BJ (cell line): Measurements from ENCODE around the gene WWOX. TPM values are rescaled to one million over a fixed set of nuclear protein-coding genes. Genes with fewer than 3 reads are reported as not detected.

ENCODE experiments used
- CTCF ChIA-PET: fragments of 350-600 bp; formaldehyde crosslinking; extraction: SDS; loops from one replicate; lab custom pipeline; 2021; ENCODE audit warnings: antibody characterized with exemption, inconsistent platforms; lab: Yijun Ruan, JAX
- POLR2A ChIA-PET: fragments of 300-600 bp; sonication (Branson Sonifier 250); formaldehyde crosslinking; extraction: SDS; loops from one replicate; lab custom pipeline; 2021; ENCODE audit warnings: antibody characterized with exemption; lab: Charles Lee
- DNase-seq: peaks from one replicate; pipeline ENCODE4 v3.0.0-alpha.2; 2011; ENCODE audit warnings: low read depth
- H3K27me3 ChIP-seq: 2 replicates; pipeline ENCODE4 v1.6.0; 2011; ENCODE audit warnings: low read length; ENCODE audit not compliant: control insufficient read depth, insufficient read depth
- H3K36me3 ChIP-seq: 2 replicates; pipeline ENCODE4 v1.5.1; 2011; ENCODE audit warnings: low read length; ENCODE audit not compliant: control insufficient read depth, insufficient read depth
- H3K4me3 ChIP-seq: 2 replicates; pipeline ENCODE4 v1.5.1; 2011; ENCODE audit warnings: low read depth, mild to moderate bottlenecking, control low read depth, low read length
- polyA plus RNA-seq: library from polyadenylated mRNA; depleted of rRNA; stranded (reverse); fragments of >200 nt; gene quantifications from 2 replicates; pipeline ENCODE4 v1.2.3, GENCODE V29; 2011
- TF ChIP-seq, protein P1 (sequence below): IDR thresholded peaks from 2 replicates; pipeline ENCODE4 v1.5.1; 2011; ENCODE audit warnings: low read depth, mild to moderate bottlenecking, control low read depth, inconsistent platforms, low read length, moderate library complexity; ENCODE audit not compliant: insufficient read depth

WWOX gene
- polyA plus RNA-seq, 1 experiment, result 3.1 TPM

DNA sequence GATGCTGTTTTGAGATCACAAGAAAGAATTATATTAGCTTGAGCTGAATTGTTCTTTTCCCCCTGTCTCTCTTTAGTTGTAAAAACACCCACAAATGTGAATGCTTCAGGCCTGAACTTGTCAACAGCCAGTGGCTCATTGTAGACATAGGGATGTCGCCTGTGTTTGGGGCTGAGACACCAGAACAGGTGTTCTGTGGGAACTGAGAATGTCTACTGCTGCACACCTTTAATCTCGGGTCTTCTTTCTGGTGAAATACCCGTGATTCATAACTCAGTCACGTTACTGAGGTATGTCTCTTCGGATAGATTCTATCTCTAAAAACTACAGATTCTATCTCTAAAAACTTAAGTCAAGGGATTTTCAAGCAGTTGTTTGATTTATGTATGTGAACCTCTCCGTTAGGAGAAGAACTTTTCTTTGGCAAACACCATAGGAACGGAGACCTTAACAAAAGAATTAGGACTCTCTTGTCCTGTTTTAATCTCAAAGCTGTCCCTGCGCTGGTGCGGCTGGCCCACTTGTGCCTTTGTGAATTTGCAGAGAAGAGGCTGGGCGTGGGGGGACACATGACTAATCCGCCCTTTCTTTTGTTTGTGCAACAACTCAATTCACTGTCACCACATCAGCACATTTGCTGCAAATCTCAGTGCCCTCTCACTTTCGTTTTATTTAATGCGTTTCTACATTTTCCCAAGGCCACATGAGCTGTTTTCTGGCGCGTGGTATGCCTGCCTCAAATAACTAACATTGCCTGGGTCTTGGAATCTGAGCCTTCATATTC, 858.1 kb downstream of the WWOX start:
- no peak for DNase-seq
- no peaks in the 10 kb centered on the region for H3K27me3 ChIP-seq
- H3K4me3 ChIP-seq, result no peak overlapping the region
- TF ChIP-seq, protein P1, sequence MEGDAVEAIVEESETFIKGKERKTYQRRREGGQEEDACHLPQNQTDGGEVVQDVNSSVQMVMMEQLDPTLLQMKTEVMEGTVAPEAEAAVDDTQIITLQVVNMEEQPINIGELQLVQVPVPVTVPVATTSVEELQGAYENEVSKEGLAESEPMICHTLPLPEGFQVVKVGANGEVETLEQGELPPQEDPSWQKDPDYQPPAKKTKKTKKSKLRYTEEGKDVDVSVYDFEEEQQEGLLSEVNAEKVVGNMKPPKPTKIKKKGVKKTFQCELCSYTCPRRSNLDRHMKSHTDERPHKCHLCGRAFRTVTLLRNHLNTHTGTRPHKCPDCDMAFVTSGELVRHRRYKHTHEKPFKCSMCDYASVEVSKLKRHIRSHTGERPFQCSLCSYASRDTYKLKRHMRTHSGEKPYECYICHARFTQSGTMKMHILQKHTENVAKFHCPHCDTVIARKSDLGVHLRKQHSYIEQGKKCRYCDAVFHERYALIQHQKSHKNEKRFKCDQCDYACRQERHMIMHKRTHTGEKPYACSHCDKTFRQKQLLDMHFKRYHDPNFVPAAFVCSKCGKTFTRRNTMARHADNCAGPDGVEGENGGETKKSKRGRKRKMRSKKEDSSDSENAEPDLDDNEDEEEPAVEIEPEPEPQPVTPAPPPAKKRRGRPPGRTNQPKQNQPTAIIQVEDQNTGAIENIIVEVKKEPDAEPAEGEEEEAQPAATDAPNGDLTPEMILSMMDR, result no peak
- CTCF ChIA-PET, result no interaction called here
- POLR2A ChIA-PET, result no interaction called here
- no peaks in the 10 kb centered on the region for H3K36me3 ChIP-seq

DNA sequence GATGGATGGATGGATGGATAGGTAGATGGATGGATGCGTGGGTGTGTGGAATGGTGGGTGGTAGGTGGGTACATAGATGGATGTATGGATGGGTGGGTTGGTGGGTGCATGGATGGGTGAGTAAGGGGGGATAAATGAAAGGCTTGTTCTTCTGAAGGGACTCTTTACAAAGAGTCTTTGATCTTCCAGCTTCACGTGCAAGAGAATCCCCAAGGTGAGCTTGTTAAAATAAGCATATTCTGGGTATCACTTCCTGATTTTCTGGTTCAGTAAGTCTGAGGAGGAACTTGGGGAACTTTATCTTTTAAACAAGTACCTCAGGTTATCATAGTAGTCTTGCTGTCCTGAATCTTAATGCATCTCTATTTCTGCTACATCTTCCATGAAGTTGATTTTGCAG, 862.0 kb downstream of the WWOX start:
- TF ChIP-seq, protein P1, result no peak
- Histone ChIP-seq H3K36me3 (no peaks in the 10 kb centered on the region), H3K27me3 (no peaks in the 10 kb centered on the region), H3K4me3 (no peak overlapping the region)
- no peak for DNase-seq
- ChIA-PET POLR2A (no interaction called here), CTCF (interaction anchor here (1.2 kb wide), 1 partner anchor 1897 kb away, joined by 3 read pairs; no protein-coding TSS in a partner anchor)

DNA sequence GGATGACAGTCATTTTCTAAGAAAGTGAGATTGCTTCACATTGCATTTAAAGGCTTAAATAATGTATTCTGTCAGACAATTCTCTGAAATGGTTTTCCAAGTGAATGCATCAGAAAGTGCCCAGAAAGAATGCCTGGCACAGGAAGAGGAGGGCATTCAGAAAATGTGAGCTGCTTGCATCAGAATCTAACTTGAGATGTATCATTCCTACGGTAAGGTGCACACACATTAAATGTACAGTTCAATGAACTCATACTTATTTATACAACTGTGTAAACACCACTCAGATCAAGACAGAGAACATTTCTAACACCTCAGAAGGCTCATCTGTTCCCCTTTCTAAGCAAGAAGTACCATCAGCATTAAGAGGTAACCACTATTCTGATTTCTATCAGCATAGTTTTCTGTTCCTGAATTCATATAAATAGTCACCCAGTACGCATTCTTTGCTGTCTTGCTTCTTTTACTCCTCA, 863.0 kb downstream of the WWOX start:
- TF ChIP-seq, protein P1, result no peak

DNA sequence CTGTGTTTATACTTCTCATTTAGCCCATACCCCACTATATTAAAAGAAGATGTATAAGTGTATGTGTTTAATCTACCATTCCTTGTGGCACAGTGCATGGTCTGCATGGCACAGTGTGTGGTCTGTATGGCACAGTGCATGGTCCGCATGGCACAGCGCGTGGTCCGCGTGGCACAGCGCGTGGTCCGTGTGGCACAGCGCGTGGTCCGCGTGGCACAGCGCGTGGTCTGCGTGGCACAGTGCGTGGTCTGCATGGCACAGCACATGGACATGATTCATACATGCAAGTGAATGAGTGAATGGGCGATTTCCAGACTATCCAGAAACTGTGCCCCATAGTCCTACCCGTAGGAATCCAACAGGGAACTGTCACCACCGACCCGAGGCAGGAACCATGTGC, 868.5 kb downstream of the WWOX start:
- POLR2A ChIA-PET, result no interaction called here
- CTCF ChIA-PET, result no interaction called here
- TF ChIP-seq, protein P1, result no peak
- no peaks in the 10 kb centered on the region for H3K36me3 ChIP-seq
- no peak for DNase-seq
- no peaks in the 10 kb centered on the region for H3K27me3 ChIP-seq
- no peak overlapping the region for H3K4me3 ChIP-seq

More for the DNA sequence above, 863.0 kb downstream of the WWOX start:
- no peak for DNase-seq
- no peak overlapping the region for H3K4me3 ChIP-seq
- ChIA-PET POLR2A (no interaction called here), CTCF (interaction anchor here (0.5 kb wide), 1 partner anchor 69 kb away, joined by 5 read pairs; no protein-coding TSS in a partner anchor)
- no peaks in the 10 kb centered on the region for H3K27me3 ChIP-seq
- H3K36me3 ChIP-seq, result no peaks in the 10 kb centered on the region

DNA sequence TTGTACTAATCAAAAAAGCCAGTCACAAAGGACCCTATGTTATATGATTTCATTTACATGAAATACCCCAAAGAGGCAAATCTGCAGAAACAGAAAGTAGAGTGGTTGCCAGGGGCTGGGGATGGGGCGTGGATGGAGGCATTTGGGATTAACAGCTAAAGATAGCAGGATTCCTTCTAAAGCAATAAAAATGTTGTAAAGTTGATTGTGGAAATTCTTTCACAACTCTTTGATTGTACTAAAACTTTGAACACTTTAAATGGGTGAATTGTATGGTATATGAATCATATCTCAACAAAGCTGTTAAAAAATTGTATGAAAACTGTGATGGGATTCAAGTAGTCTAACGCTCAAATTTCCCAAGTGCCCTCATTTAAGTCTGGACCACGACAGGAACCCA, 870.3 kb downstream of the WWOX start:
- POLR2A ChIA-PET, result no interaction called here

More for the DNA sequence above, 870.3 kb downstream of the WWOX start:
- TF ChIP-seq, protein P1, result no peak
- H3K27me3 ChIP-seq, result no peaks in the 10 kb centered on the region
- CTCF ChIA-PET, result no interaction called here
- no peaks in the 10 kb centered on the region for H3K36me3 ChIP-seq
- no peak overlapping the region for H3K4me3 ChIP-seq
- DNase-seq, result no peak
